Endothelial cell of umbilical vein (primary cell): Measurements from ENCODE around the gene KIF26A.

ENCODE experiments used
- POLR2AphosphoS5 ChIP-seq: IDR thresholded peaks from 2 replicates; pipeline ENCODE4 v1.6.1; 2012; ENCODE audit warnings: low read depth, mild to moderate bottlenecking, control low read depth, low read length, moderate library complexity; ENCODE audit not compliant: insufficient read depth
- TF ChIP-seq, protein P1 (sequence below), 2 donors: IDR thresholded peaks; 1 replicate in 1 of 2; 2 replicates in 1 of 2; pipeline ENCODE4 v1.5.1; 2011; ENCODE audit warnings: low read length in 2 of 2, mild to moderate bottlenecking in 2 of 2, moderate library complexity in 2 of 2, control low read depth in 1 of 2, inconsistent platforms in 1 of 2, low read depth in 1 of 2; ENCODE audit not compliant: insufficient read depth in 1 of 2; ENCODE audit errors: extremely low read depth in 1 of 2

- TF ChIP-seq, protein P1, sequence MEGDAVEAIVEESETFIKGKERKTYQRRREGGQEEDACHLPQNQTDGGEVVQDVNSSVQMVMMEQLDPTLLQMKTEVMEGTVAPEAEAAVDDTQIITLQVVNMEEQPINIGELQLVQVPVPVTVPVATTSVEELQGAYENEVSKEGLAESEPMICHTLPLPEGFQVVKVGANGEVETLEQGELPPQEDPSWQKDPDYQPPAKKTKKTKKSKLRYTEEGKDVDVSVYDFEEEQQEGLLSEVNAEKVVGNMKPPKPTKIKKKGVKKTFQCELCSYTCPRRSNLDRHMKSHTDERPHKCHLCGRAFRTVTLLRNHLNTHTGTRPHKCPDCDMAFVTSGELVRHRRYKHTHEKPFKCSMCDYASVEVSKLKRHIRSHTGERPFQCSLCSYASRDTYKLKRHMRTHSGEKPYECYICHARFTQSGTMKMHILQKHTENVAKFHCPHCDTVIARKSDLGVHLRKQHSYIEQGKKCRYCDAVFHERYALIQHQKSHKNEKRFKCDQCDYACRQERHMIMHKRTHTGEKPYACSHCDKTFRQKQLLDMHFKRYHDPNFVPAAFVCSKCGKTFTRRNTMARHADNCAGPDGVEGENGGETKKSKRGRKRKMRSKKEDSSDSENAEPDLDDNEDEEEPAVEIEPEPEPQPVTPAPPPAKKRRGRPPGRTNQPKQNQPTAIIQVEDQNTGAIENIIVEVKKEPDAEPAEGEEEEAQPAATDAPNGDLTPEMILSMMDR (IDR thresholded peaks at IDR 0.05; ENCODE audit: extremely low read depth in 1 of 2, insufficient read depth in 1 of 2, low read depth in 1 of 2, low read length in 2 of 2): no peak
- TF ChIP-seq POLR2AphosphoS5: no peak
These were observed 15.9 kb downstream of the KIF26A start for GRCh38 chr14:104154246-104154645.
